Measurements from ENCODE around the gene TUT4.

DNA sequence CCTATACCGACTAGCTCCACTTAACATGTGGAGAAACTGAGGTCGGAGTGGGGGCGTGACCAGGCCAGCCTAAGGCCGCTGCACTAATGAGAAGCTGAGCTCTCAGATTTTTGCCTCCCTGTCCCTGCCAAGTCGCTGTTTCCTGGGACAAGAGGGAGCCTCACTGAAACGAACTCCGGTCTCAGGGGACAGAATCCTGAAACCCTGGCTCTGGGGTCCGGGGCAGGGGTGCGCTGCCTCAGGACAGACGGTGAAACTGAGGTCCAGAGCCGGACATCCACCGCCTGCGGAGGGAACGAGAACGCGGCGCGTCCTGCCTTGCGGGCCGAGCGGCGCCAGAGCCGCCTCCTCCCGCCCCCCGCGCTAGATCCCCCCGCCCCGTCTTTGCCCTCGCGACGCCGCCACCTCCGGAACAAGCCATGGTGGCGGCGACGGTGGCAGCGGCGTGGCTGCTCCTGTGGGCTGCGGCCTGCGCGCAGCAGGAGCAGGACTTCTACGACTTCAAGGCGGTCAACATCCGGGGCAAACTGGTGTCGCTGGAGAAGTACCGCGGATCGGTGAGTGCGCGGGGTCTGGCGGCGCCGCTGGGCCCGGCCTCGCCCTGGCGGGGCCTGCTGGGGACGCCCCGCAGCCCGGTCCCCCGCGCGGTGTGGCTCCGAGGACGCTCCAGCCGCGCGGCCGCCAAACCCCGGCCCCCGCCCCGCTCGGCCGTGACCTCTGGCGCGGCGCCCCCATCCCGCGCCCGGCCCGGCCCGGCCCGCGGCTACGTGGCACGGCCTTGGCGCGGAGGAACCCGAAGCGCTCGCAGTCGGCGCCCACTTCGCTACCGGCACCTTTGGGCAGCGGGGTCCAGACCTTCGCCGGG, 49.3 kb upstream of the TUT4 start, which contains the start of gene GPX7:
- no peak for TF ChIP-seq GATA3 (IDR thresholded peaks at IDR 0.05; ENCODE audit: low read depth, low read length)
- TF ChIP-seq GATA2 (IDR thresholded peaks at IDR 0.05; ENCODE audit: low read depth, low read length): no peak
